ENCODE measurements around the gene FRMD4B. TPM values are rescaled to one million over a fixed set of nuclear protein-coding genes. Genes with fewer than 3 reads are reported as not detected.

FRMD4B gene
- total and polyA plus RNA-seq, 2 donors (not counting 3 experiments of a cell fraction or from before 2014, with no cell fraction given): 66.4 to 89.7 TPM

DNA sequence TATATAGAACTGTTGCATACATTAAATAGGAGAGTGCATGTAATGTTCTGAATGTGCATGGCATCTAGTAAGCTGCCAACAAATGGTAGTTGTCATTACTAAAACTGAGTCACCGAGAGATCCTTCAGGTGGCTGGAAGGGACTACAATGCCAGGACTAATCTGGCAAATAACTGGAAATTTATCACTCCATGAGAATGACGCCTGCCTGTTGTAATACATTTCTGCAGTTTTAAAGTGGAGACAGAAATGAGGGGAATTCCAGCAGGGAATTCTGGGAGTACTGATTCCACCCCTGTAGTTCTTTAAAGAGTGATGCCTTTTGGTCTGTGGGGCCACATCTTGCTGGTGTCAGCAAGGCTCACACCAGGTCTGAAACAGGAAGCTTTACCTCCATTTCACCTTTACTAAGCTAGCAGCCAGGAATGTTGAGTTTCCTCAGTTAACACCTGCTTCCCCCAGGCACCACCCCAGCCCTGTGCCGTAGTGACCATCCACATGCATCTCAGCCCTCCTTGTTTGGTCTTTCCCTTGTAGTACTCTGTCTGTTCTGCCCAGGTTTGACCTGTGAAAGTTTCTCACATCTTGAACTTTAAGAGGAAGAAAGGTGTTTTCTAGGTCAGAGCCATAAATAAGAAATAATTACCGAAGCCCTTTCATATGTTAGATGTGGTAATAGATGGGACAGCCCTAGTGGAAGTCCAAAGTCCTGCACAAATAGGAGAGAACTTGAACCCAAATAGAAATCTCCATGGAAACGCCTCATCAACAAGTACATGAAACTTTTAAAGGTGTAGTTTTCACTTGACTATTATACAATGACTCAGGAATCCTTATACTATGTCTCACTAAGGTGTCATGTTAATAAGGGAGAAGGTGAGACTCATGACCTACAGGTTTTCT, 206.8 kb downstream of the FRMD4B start:
- intact Hi-C loops (cut with micrococcal nuclease): no loop called here
- peak overlapping the region; percentile 93 for H3K27ac ChIP-seq (ENCODE audit: insufficient read depth, low read depth, low read length)
- H3K9ac ChIP-seq (replicated peaks; ENCODE audit: extremely low read depth, insufficient read depth, low read length): peak overlapping the region; percentile 28
- peaks cover 17% of the 10 kb centered on the region for H3K79me2 ChIP-seq (ENCODE audit: control insufficient read depth, insufficient read depth, low read length)
- FAIRE-seq (no peak), DNase-seq (ENCODE audit: low read depth, low spot score) (peak; percentile 38)
- dilution Hi-C loops (cut with MboI; ENCODE audit: extremely low pct_ligation_motif_present, low sequenced_read_pairs): no loop called here
- no TSS peak for BruUV-seq (replicated peaks)
- CTCF ChIA-PET: interaction anchor here (0.6 to 2.6 kb wide), 6 partner anchors 13 to 127 kb away, joined by 3 to 13 read pairs (median 4); no protein-coding TSS in a partner anchor
- POLR2A ChIA-PET: no interaction called here
- H4K20me1 ChIP-seq (replicated peaks; ENCODE audit: control insufficient read depth, extremely low read depth, insufficient read depth, low read length): no peaks in the 10 kb centered on the region
- peaks cover 74% of the 10 kb centered on the region for H3K4me1 ChIP-seq (ENCODE audit: control insufficient read depth, extremely low read depth, insufficient read depth, low read length)
- no peak overlapping the region for H2AFZ ChIP-seq (ENCODE audit: low read depth, low read length)
- H3K4me2 ChIP-seq (ENCODE audit: insufficient read depth, low read length): peak overlapping the region; percentile 1
- H3K27me3 ChIP-seq (ENCODE audit: control insufficient read depth in 2 of 2, insufficient read depth in 2 of 2, low read length in 2 of 2): no peaks in the 10 kb centered on the region
- H3K4me3 ChIP-seq (replicated peaks in 1 of 3; ENCODE audit: insufficient read depth in 1 of 3, low read depth in 1 of 3, low read length in 3 of 3): no peak overlapping the region
- H3K9me1 ChIP-seq (replicated peaks; ENCODE audit: control insufficient read depth, extremely low read depth, insufficient read depth, low read length): no peaks in the 10 kb centered on the region
- no peaks in the 10 kb centered on the region for H3K9me3 ChIP-seq (replicated peaks; ENCODE audit: control insufficient read depth, insufficient read depth, low read length)
- peaks cover 18% of the 10 kb centered on the region in 2 experiments for H3K36me3 ChIP-seq (ENCODE audit: control insufficient read depth in 2 of 2, extremely low read depth in 1 of 2, insufficient read depth in 2 of 2, low read length in 2 of 2)
- TF ChIP-seq JUN (IDR thresholded peaks at IDR 0.05; ENCODE audit: borderline replicate concordance, insufficient read depth, insufficient read length, low read depth) (peak; percentile 9), EZH2 (IDR thresholded peaks at IDR 0.05; ENCODE audit: borderline replicate concordance, low read depth, low read length, severe bottlenecking) (no peak)

DNA sequence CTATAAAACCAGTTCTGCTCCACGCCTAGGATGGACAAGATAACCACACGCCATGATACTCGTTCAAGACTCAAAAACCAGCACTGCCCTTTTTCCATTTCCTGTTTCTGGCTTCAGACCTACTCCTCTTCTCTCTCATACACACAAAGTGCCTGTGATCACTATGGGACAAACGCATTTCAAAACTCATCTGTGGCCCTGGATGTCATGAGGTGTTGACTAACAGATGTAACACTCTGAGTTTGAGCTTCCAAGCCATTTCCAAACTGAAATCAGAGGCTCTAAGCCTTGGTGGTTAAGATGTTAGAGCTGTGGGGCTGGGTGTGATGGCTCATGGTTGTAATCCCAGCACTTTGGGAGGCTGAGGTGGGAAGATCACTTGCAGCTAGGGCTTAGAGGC, 207.8 kb downstream of the FRMD4B start:
- no peaks in the 10 kb centered on the region for H3K9me3 ChIP-seq (replicated peaks; ENCODE audit: control insufficient read depth, insufficient read depth, low read length)
- ChIA-PET POLR2A (interaction anchor here (0.7 kb wide), 1 partner anchor 40 kb away, joined by 3 read pairs; no protein-coding TSS in a partner anchor), CTCF (interaction anchor here (1.2 to 2.6 kb wide), 2 partner anchors 16 to 128 kb away, joined by 5 to 13 read pairs; no protein-coding TSS in a partner anchor)
- H3K4me1 ChIP-seq (ENCODE audit: control insufficient read depth, extremely low read depth, insufficient read depth, low read length): peaks cover 68% of the 10 kb centered on the region
- intact Hi-C loops (cut with micrococcal nuclease): no loop called here
- dilution Hi-C loops (cut with MboI; ENCODE audit: extremely low pct_ligation_motif_present, low sequenced_read_pairs): no loop called here
- no peak overlapping the region for H3K9ac ChIP-seq (replicated peaks; ENCODE audit: extremely low read depth, insufficient read depth, low read length)
- no peak overlapping the region for H3K4me3 ChIP-seq (replicated peaks in 1 of 3; ENCODE audit: insufficient read depth in 1 of 3, low read depth in 1 of 3, low read length in 3 of 3)
- no peak overlapping the region for H3K4me2 ChIP-seq (ENCODE audit: insufficient read depth, low read length)
- no TSS peak for BruUV-seq (replicated peaks)
- DNase-seq (ENCODE audit: low read depth, low spot score) (no peak), FAIRE-seq (no peak)
- TF ChIP-seq, protein P1, sequence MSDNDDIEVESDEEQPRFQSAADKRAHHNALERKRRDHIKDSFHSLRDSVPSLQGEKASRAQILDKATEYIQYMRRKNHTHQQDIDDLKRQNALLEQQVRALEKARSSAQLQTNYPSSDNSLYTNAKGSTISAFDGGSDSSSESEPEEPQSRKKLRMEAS (IDR thresholded peaks at IDR 0.05; ENCODE audit: insufficient read depth, insufficient read length): no peak
- no peak for TF ChIP-seq JUN (IDR thresholded peaks at IDR 0.05; ENCODE audit: borderline replicate concordance, insufficient read depth, insufficient read length, low read depth)
- TF ChIP-seq, protein P2, sequence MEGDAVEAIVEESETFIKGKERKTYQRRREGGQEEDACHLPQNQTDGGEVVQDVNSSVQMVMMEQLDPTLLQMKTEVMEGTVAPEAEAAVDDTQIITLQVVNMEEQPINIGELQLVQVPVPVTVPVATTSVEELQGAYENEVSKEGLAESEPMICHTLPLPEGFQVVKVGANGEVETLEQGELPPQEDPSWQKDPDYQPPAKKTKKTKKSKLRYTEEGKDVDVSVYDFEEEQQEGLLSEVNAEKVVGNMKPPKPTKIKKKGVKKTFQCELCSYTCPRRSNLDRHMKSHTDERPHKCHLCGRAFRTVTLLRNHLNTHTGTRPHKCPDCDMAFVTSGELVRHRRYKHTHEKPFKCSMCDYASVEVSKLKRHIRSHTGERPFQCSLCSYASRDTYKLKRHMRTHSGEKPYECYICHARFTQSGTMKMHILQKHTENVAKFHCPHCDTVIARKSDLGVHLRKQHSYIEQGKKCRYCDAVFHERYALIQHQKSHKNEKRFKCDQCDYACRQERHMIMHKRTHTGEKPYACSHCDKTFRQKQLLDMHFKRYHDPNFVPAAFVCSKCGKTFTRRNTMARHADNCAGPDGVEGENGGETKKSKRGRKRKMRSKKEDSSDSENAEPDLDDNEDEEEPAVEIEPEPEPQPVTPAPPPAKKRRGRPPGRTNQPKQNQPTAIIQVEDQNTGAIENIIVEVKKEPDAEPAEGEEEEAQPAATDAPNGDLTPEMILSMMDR (IDR thresholded peaks at IDR 0.05; ENCODE audit: extremely low read depth in 1 of 2, insufficient read depth in 1 of 2, low read depth in 1 of 2, low read length in 2 of 2): no peak
- peak overlapping the region; percentile 93 for H3K27ac ChIP-seq (ENCODE audit: insufficient read depth, low read depth, low read length)
- H3K9me1 ChIP-seq (replicated peaks; ENCODE audit: control insufficient read depth, extremely low read depth, insufficient read depth, low read length): no peaks in the 10 kb centered on the region
- H2AFZ ChIP-seq (ENCODE audit: low read depth, low read length): no peak overlapping the region
- H4K20me1 ChIP-seq (replicated peaks; ENCODE audit: control insufficient read depth, extremely low read depth, insufficient read depth, low read length): no peaks in the 10 kb centered on the region
- no peaks in the 10 kb centered on the region for H3K27me3 ChIP-seq (ENCODE audit: control insufficient read depth in 2 of 2, insufficient read depth in 2 of 2, low read length in 2 of 2)
- peaks cover 18% of the 10 kb centered on the region in 2 experiments for H3K36me3 ChIP-seq (ENCODE audit: control insufficient read depth in 2 of 2, extremely low read depth in 1 of 2, insufficient read depth in 2 of 2, low read length in 2 of 2)
- peaks cover 17% of the 10 kb centered on the region for H3K79me2 ChIP-seq (ENCODE audit: control insufficient read depth, insufficient read depth, low read length)

Data from endothelial cell of umbilical vein (primary cell).